Right lobe of liver (tissue), 4 donors: ENCODE results near the gene GNAQ.

Experiments
- CTCF ChIP-seq, 4 donors: fragments of 200-600 bp in 3 of 4; fragments of 450-650 bp in 1 of 4; IDR thresholded peaks; one replicate each; pipeline versions ENCODE4 v1.5.1 to v1.8.0; 2016 to 2022; ENCODE audit warnings: antibody characterized with exemption in 4 of 4, mild to moderate bottlenecking in 2 of 4
- POLR2A ChIP-seq: fragments of 450-650 bp; IDR thresholded peaks from one replicate; pipeline ENCODE4 v1.6.1; 2017; ENCODE audit warnings: antibody characterized with exemption, mild to moderate bottlenecking
- donor health status: DM: no; HTN: no; CAD: no.
- donor health status: DM: no; HTN: no; CAD: no.
- donor health status: DM: no; HTN: yes; CAD: no.

GRCh38 chr9:77944556-77945243 lies 86.9 kb downstream of the GNAQ start:
- TF ChIP-seq CTCF (IDR thresholded peaks at IDR 0.05) (no peak), POLR2A (no peak)
